Uterus (tissue), 4 donors: Measurements from ENCODE around the gene HSPA12A. TPM values are rescaled to one million over a fixed set of nuclear protein-coding genes. Genes with fewer than 3 reads are reported as not detected.

Source experiments
- DNase-seq, 2 donors: peaks; one replicate each; pipeline ENCODE4 v3.0.0-alpha.2; 2019 to 2020
- H3K27ac ChIP-seq, 2 donors: fragments of 200-600 bp; sonication (generic); 1 replicate in 1 of 2; 2 replicates in 1 of 2; pipeline ENCODE4 v1.5.1; 2016 to 2018
- H3K27me3 ChIP-seq, 2 donors: fragments of 200-600 bp; sonication (generic); one replicate each; pipeline ENCODE4 v1.5.1; 2018 to 2019; ENCODE audit warnings: control low read depth in 1 of 2
- H3K36me3 ChIP-seq, 2 donors: fragments of 200-600 bp; sonication (generic); one replicate each; pipeline ENCODE4 v1.5.1; 2019; ENCODE audit warnings: control low read depth in 1 of 2
- H3K4me1 ChIP-seq, 2 donors: fragments of 200-600 bp; sonication (generic); one replicate each; pipeline ENCODE4 v1.5.1; 2018 to 2019; ENCODE audit warnings: control low read depth in 1 of 2
- H3K4me3 ChIP-seq, 2 donors: fragments of 200-600 bp; sonication (generic); 1 replicate in 1 of 2; 2 replicates in 1 of 2; pipeline ENCODE4 v1.5.1; 2018 to 2019; ENCODE audit warnings: mild to moderate bottlenecking in 1 of 2
- H3K9me3 ChIP-seq, 2 donors: fragments of 200-600 bp; sonication (generic); one replicate each; pipeline ENCODE4 v1.5.1; 2019; ENCODE audit warnings: control low read depth in 1 of 2
- POLR2A ChIP-seq, 2 donors: fragments of 450-650 bp; IDR thresholded peaks; one replicate each; pipeline ENCODE4 v1.6.1; 2016; ENCODE audit warnings: antibody characterized with exemption in 2 of 2, mild to moderate bottlenecking in 1 of 2, moderate library complexity in 1 of 2
- intact Hi-C: fragments of 100-400 bp; cut with DNase I; formaldehyde crosslinking; loops from one replicate; pipeline ENCODE4 v1.15.1; 2023; ENCODE audit warnings: low total_unique reads
- total RNA-seq, 4 donors: library from RNA; depleted of rRNA in 3 of 4; stranded (reverse); fragments of >200 nt in 3 of 4; gene quantifications; one replicate each; pipeline versions ENCODE4 v1.1.0 to v1.2.4, GENCODE V29; 2014 to 2023
- TF ChIP-seq, protein P1 (sequence below), 4 experiments: fragments of 200-600 bp in 2 of 4; fragments of 450-650 bp in 2 of 4; sonication (generic) in 2 of 4; IDR thresholded peaks; one replicate each; pipeline ENCODE4 v1.5.1; 2016 to 2019; ENCODE audit warnings: antibody characterized with exemption in 4 of 4, mild to moderate bottlenecking in 2 of 4, moderate library complexity in 1 of 4
- donor health status: DM: yes; HTN: yes; CAD: no.

The HSPA12A gene
- total RNA-seq, 4 donors from 2014 or later, result 4.9 to 32.0 (median 16.0) TPM

DNA sequence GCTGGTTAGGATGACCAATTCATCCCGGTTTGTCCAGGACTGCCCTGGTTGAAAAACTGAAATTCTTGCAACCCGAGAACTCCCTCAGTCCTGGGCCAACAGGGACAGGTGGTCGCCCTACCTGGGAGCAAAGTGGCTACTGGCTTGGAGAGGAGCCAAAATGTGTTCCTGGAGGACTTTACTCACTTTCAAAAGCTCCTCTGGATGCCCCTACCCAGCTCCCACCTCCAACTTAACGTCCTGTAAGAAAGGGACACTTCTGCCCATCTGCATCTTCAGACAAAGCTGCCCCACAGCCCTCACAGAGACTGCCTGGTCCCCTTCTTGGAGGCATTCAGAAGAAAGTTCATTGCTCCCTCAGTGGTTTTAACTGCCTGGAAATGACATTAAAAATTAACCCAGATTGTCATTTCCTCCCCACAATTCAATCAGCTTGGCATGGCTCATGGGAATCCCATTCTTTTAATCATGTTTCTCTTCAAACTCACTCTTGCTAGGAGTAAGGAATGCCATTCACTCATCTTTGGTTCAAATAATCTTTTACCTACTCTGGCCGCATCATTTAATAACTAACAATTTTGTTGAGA is 24.0 kb upstream of the HSPA12A start:
- H3K4me3 ChIP-seq, result no peak overlapping the region
- intact Hi-C loops, result no loop called here
- TF ChIP-seq, protein P1, sequence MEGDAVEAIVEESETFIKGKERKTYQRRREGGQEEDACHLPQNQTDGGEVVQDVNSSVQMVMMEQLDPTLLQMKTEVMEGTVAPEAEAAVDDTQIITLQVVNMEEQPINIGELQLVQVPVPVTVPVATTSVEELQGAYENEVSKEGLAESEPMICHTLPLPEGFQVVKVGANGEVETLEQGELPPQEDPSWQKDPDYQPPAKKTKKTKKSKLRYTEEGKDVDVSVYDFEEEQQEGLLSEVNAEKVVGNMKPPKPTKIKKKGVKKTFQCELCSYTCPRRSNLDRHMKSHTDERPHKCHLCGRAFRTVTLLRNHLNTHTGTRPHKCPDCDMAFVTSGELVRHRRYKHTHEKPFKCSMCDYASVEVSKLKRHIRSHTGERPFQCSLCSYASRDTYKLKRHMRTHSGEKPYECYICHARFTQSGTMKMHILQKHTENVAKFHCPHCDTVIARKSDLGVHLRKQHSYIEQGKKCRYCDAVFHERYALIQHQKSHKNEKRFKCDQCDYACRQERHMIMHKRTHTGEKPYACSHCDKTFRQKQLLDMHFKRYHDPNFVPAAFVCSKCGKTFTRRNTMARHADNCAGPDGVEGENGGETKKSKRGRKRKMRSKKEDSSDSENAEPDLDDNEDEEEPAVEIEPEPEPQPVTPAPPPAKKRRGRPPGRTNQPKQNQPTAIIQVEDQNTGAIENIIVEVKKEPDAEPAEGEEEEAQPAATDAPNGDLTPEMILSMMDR (IDR thresholded peaks at IDR 0.05), result no peak
- no peak for TF ChIP-seq POLR2A (IDR thresholded peaks at IDR 0.05)
- H3K4me1 ChIP-seq, result no peaks in the 10 kb centered on the region
- H3K36me3 ChIP-seq, result no peaks in the 10 kb centered on the region
- DNase-seq, result no peak
- peaks cover 0 to 3% of the 10 kb centered on the region in 2 donors for H3K9me3 ChIP-seq
- no peak overlapping the region for H3K27ac ChIP-seq
- H3K27me3 ChIP-seq, result no peaks in the 10 kb centered on the region

GRCh38 chr10:116765648-116766081 is 23.3 kb upstream of the HSPA12A start:
- Histone ChIP-seq H3K27me3 (no peaks in the 10 kb centered on the region), H3K4me1 (no peaks in the 10 kb centered on the region), H3K36me3 (no peaks in the 10 kb centered on the region), H3K4me3 (no peak overlapping the region), H3K27ac (no peak overlapping the region), H3K9me3 (peaks cover 0 to 3% of the 10 kb centered on the region in 2 donors)
- TF ChIP-seq, protein P1 (IDR thresholded peaks at IDR 0.05), result no peak
- TF ChIP-seq POLR2A (IDR thresholded peaks at IDR 0.05), result no peak
- DNase-seq, result no peak
- intact Hi-C loops, result no loop called here

- intact Hi-C loops, result no loop called here
- DNase-seq, result no peak
- Histone ChIP-seq H3K27ac (no peak overlapping the region), H3K9me3 (peaks cover 0 to 3% of the 10 kb centered on the region in 2 donors), H3K4me3 (no peak overlapping the region), H3K4me1 (no peaks in the 10 kb centered on the region), H3K36me3 (no peaks in the 10 kb centered on the region), H3K27me3 (no peaks in the 10 kb centered on the region)
- TF ChIP-seq, protein P1 (IDR thresholded peaks at IDR 0.05), result no peak
- TF ChIP-seq POLR2A (IDR thresholded peaks at IDR 0.05), result no peak
These were observed 22.6 kb upstream of the HSPA12A start for GRCh38 chr10:116764979-116765378.

GRCh38 chr10:116763440-116763839 is 21.1 kb upstream of the HSPA12A start:
- H3K27me3 ChIP-seq, result no peaks in the 10 kb centered on the region
- H3K9me3 ChIP-seq, result peaks cover 0 to 3% of the 10 kb centered on the region in 2 donors
- H3K27ac ChIP-seq, result no peak overlapping the region
- intact Hi-C loops, result no loop called here
- TF ChIP-seq POLR2A (IDR thresholded peaks at IDR 0.05), result no peak
- TF ChIP-seq, protein P1 (IDR thresholded peaks at IDR 0.05), result no peak
- H3K36me3 ChIP-seq, result no peaks in the 10 kb centered on the region
- no peak for DNase-seq
- H3K4me1 ChIP-seq, result no peaks in the 10 kb centered on the region
- H3K4me3 ChIP-seq, result no peak overlapping the region

GRCh38 chr10:116761883-116762282 is 19.5 kb upstream of the HSPA12A start:
- DNase-seq, result no peak
- no peaks in the 10 kb centered on the region for H3K27me3 ChIP-seq
- no peaks in the 10 kb centered on the region for H3K4me1 ChIP-seq
- peaks cover 0 to 3% of the 10 kb centered on the region in 2 donors for H3K9me3 ChIP-seq
- H3K36me3 ChIP-seq, result no peaks in the 10 kb centered on the region
- H3K27ac ChIP-seq, result no peak overlapping the region
- intact Hi-C loops, result no loop called here
- no peak for TF ChIP-seq POLR2A (IDR thresholded peaks at IDR 0.05)
- TF ChIP-seq, protein P1 (IDR thresholded peaks at IDR 0.05), result no peak
- H3K4me3 ChIP-seq, result no peak overlapping the region
